ENCODE data around the gene PDCL2. TPM values are rescaled to one million over a fixed set of nuclear protein-coding genes. Genes with fewer than 3 reads are reported as not detected.

Gene PDCL2
- total and polyA plus RNA-seq, 2 of the 8 experiments (the other 6 are each of a cell fraction or from before 2014, with no cell fraction given) = not detected

GRCh38 chr4:55633903-55634302, 41.9 kb upstream of the PDCL2 start:
- H3K4me2 ChIP-seq (ENCODE audit: insufficient read depth in 1 of 2, low read depth in 2 of 2, low read length in 2 of 2) = peak overlapping the region; percentile 92 to 96; a peak in 3 of 4 replicates
- FAIRE-seq = no peak

More at GRCh38 chr4:55633903-55634302, 41.9 kb upstream of the PDCL2 start:
- Histone ChIP-seq H3K79me1 (ENCODE audit: low read depth, low read length) (no peaks in the 10 kb centered on the region), H3K56ac (replicated peaks; ENCODE audit: insufficient read length, low read depth, low read length) (no peak overlapping the region), H3K18ac (ENCODE audit: extremely low read depth, low read length) (no peak overlapping the region), H3K4me1 (replicated peaks in 1 of 4; ENCODE audit: control insufficient read depth in 3 of 4, insufficient read depth in 4 of 4, low read length in 3 of 4) (peaks cover 8 to 27% (median 15%) of the 10 kb centered on the region in 4 experiments; a peak in 6 of 7 replicates), H3K27me3 (replicated peaks in 1 of 4; ENCODE audit: control insufficient read depth in 3 of 4, extremely low read depth in 1 of 4, insufficient read depth in 3 of 4, low read length in 3 of 4) (peaks cover 0 to 23% (median 15%) of the 10 kb centered on the region in 4 experiments; a peak in 6 of 7 replicates), H2AFZ (ENCODE audit: low read length) (no peak overlapping the region), H4K8ac (ENCODE audit: extremely low read depth, insufficient read depth, low read length) (no peak overlapping the region), H2AK5ac (ENCODE audit: low read depth, low read length) (no peak overlapping the region), H3K27ac (ENCODE audit: low read depth, low read length) (no peak overlapping the region), H2BK15ac (ENCODE audit: low read length) (no peak overlapping the region), H3K9me3 (ENCODE audit: insufficient read depth in 2 of 2, low read depth in 1 of 2, low read length in 1 of 2) (no peaks in the 10 kb centered on the region), H3K4ac (replicated peaks; ENCODE audit: insufficient read length, low read depth, low read length) (no peak overlapping the region), H3K23ac (ENCODE audit: insufficient read length) (no peak overlapping the region), H2BK120ac (replicated peaks; ENCODE audit: low read depth, low read length) (no peak overlapping the region), H3K4me3 (ENCODE audit: extremely low read depth in 1 of 4, insufficient read depth in 2 of 4, low read depth in 3 of 4, low read length in 4 of 4) (peak overlapping the region in 1 of 4 experiments; percentile 74; a peak in 1 of 8 replicates), H3K14ac (ENCODE audit: insufficient read length) (no peak overlapping the region), H4K91ac (replicated peaks; ENCODE audit: insufficient read length, low read length) (no peak overlapping the region), H2BK5ac (ENCODE audit: low read depth, low read length) (no peak overlapping the region), H3K36me3 (ENCODE audit: control insufficient read depth in 2 of 4, insufficient read depth in 4 of 4, low read length in 3 of 4) (no peaks in the 10 kb centered on the region), H4K5ac (ENCODE audit: insufficient read length, low read depth, low read length) (no peak overlapping the region), H3K9ac (replicated peaks in 1 of 4; ENCODE audit: extremely low read depth in 1 of 4, low read depth in 3 of 4, low read length in 3 of 4) (no peak overlapping the region), H4K20me1 (replicated peaks in 1 of 2; ENCODE audit: control insufficient read depth in 1 of 2, insufficient read depth in 2 of 2, low read length in 2 of 2) (no peaks in the 10 kb centered on the region), H2BK12ac (ENCODE audit: low read depth, low read length) (no peak overlapping the region), H3K23me2 (ENCODE audit: low read depth, low read length) (peaks cover 16% of the 10 kb centered on the region), H2BK20ac (ENCODE audit: low read length) (no peak overlapping the region), H3K79me2 (ENCODE audit: control insufficient read depth in 1 of 2, insufficient read depth in 2 of 2, low read length in 2 of 2) (peaks cover 0 to 18% of the 10 kb centered on the region in 2 experiments; a peak in 2 of 4 replicates)
- TF ChIP-seq SIX5 (IDR thresholded peaks at IDR 0.05; ENCODE audit: low read depth, low read length) = no peak
- no peak for TF ChIP-seq MAFK (IDR thresholded peaks at IDR 0.05; ENCODE audit: low read depth, low read length)
- no peak for TF ChIP-seq SP2 (IDR thresholded peaks at IDR 0.05; ENCODE audit: low read length)
- 0 out of 2 replicates have a peak, but pooled peaks have one; percentile 3 for TF ChIP-seq CEBPB (IDR thresholded peaks at IDR 0.05; ENCODE audit: low read depth, low read length)
- TF ChIP-seq NRF1 (IDR thresholded peaks at IDR 0.05; ENCODE audit: low read depth, low read length) = no peak
- WGBS, 2 experiments (ENCODE audit: extremely low coverage in 1 of 2, insufficient coverage in 1 of 2, insufficient read length in 1 of 2, insufficient replicate concordance in 2 of 2, low coverage in 1 of 2, low lambda C conversion rate in 2 of 2, missing lambda C conversion rate in 1 of 2) = 66% methylated on average over 6 of the region's 6 CpGs; no CpG with 5 or more reads in 1 of the 2 experiments
- POLR2A ChIA-PET (ENCODE audit: partially characterized antibody) = no interaction called here
- no peak for DNase-seq (ENCODE audit: low read depth in 1 of 2, low spot score in 2 of 2)
- CTCF ChIA-PET (ENCODE audit: partially characterized antibody) = no interaction called here

Measured in H1 (cell line).